AG04450 (cell line): ENCODE results near the gene GAL. TPM values are rescaled to one million over a fixed set of nuclear protein-coding genes. Genes with fewer than 3 reads are reported as not detected.

Source experiments
- CTCF ChIA-PET: fragments of 300-600, 350-600 bp; formaldehyde crosslinking; extraction: SDS; loops from one replicate; lab custom pipeline; 2022; ENCODE audit warnings: antibody characterized with exemption, inconsistent platforms; lab: Charles Lee
- POLR2A ChIA-PET: fragments of 350-600 bp; formaldehyde crosslinking; extraction: SDS; loops from one replicate; lab custom pipeline; 2021; ENCODE audit warnings: antibody characterized with exemption, inconsistent platforms; lab: Yijun Ruan, JAX
- DNase-seq: peaks from one replicate; pipeline ENCODE4 v3.0.0-alpha.2; 2011; ENCODE audit warnings: low read depth, low spot score
- H3K27ac ChIP-seq: one replicate; pipeline ENCODE4 v1.5.1; 2012; ENCODE audit warnings: low read depth, low read length, control low read depth
- H3K27me3 ChIP-seq: one replicate; pipeline ENCODE4 v1.6.0; 2012; ENCODE audit warnings: low read length; ENCODE audit not compliant: control insufficient read depth, insufficient read depth
- H3K4me3 ChIP-seq: 2 replicates; pipeline ENCODE4 v1.5.1; 2011; ENCODE audit warnings: mild to moderate bottlenecking, low read depth, low read length, control low read depth
- H3K9me3 ChIP-seq: 2 replicates; pipeline ENCODE4 v1.5.1; 2012; ENCODE audit warnings: low read length; ENCODE audit not compliant: control insufficient read depth, insufficient read depth
- CTCF ChIP-seq: IDR thresholded peaks from 2 replicates; pipeline ENCODE4 v1.5.1; 2011; ENCODE audit warnings: low read depth, low read length, control low read depth, inconsistent platforms
- polyA plus RNA-seq: library from polyadenylated mRNA; depleted of rRNA; stranded (reverse); fragments of >200 nt; gene quantifications from 2 replicates; pipeline ENCODE4 v1.2.3, GENCODE V29; 2011

Gene GAL
- polyA plus RNA-seq, 1 experiment = 1.9 TPM

GRCh38 chr11:68710409-68710808 is 26.1 kb downstream of the GAL start:
- POLR2A ChIA-PET = no interaction called here
- CTCF ChIA-PET = no interaction called here
- peaks cover 43% of the 10 kb centered on the region for H3K27me3 ChIP-seq
- no peak for DNase-seq
- no peak overlapping the region for H3K27ac ChIP-seq
- TF ChIP-seq CTCF = no peak
- no peak overlapping the region for H3K4me3 ChIP-seq
- H3K9me3 ChIP-seq = no peaks in the 10 kb centered on the region; the same call in 1 of the 2 replicates

- Histone ChIP-seq H3K4me3 (no peak overlapping the region), H3K27me3 (peaks cover 47% of the 10 kb centered on the region), H3K27ac (no peak overlapping the region), H3K9me3 (no peaks in the 10 kb centered on the region; the same call in 1 of the 2 replicates)
- TF ChIP-seq CTCF = no peak
- DNase-seq = no peak
- ChIA-PET POLR2A (no interaction called here), CTCF (no interaction called here)
These were observed 26.8 kb downstream of the GAL start for GRCh38 chr11:68711114-68711513.

GRCh38 chr11:68714060-68714856 is 29.9 kb downstream of the GAL start:
- Histone ChIP-seq H3K27me3 (peaks cover 59% of the 10 kb centered on the region), H3K4me3 (no peak overlapping the region), H3K27ac (no peak overlapping the region), H3K9me3 (peaks cover 7% of the 10 kb centered on the region)
- DNase-seq = no peak
- ChIA-PET POLR2A (interaction anchor here (0.5 kb wide), 1 partner anchor 117 kb away, joined by 5 read pairs; no protein-coding TSS in a partner anchor), CTCF (no interaction called here)
- TF ChIP-seq CTCF = no peak

GRCh38 chr11:68715456-68716122 is 31.2 kb downstream of the GAL start:
- Histone ChIP-seq H3K27me3 (peaks cover 61% of the 10 kb centered on the region), H3K27ac (no peak overlapping the region), H3K9me3 (peaks cover 11% of the 10 kb centered on the region), H3K4me3 (no peak overlapping the region)
- no peak for TF ChIP-seq CTCF
- no peak for DNase-seq
- CTCF ChIA-PET = no interaction called here
- POLR2A ChIA-PET = no interaction called here

- DNase-seq = no peak
- peaks cover 46% of the 10 kb centered on the region for H3K27me3 ChIP-seq
- H3K4me3 ChIP-seq = no peak overlapping the region
- ChIA-PET CTCF (no interaction called here), POLR2A (no interaction called here)
- peaks cover 11% of the 10 kb centered on the region for H3K9me3 ChIP-seq
- no peak for TF ChIP-seq CTCF
- no peak overlapping the region for H3K27ac ChIP-seq
These were observed 36.7 kb downstream of the GAL start for GRCh38 chr11:68721075-68721474.
